Neural progenitor cell (in vitro differentiated cells): ENCODE results near the gene PLXNC1. TPM values are rescaled to one million over a fixed set of nuclear protein-coding genes. Genes with fewer than 3 reads are reported as not detected.

ENCODE experiments used
- DNase-seq: peaks from one replicate; pipeline ENCODE4 v3.0.0-alpha.2; 2016; ENCODE audit warnings: low spot score
- H2AFZ ChIP-seq: fragments of 200-600 bp; sonication (generic); replicated peaks from 2 replicates; pipeline ENCODE4 v1.6.1; 2016; ENCODE audit warnings: antibody characterized with exemption
- H3F3A ChIP-seq: fragments of 200-600 bp; sonication (generic); 2 replicates; pipeline ENCODE4 v1.6.1; 2016; ENCODE audit warnings: antibody characterized with exemption, low read depth
- H3K27ac ChIP-seq: fragments of 200-600 bp; sonication (generic); 2 replicates; pipeline ENCODE4 v1.5.1; 2016; ENCODE audit warnings: mild to moderate bottlenecking
- H3K27me3 ChIP-seq: fragments of 200-600 bp; sonication (generic); 2 replicates; pipeline ENCODE4 v1.6.1; 2016; ENCODE audit warnings: mild to moderate bottlenecking, moderate library complexity
- H3K36me3 ChIP-seq: fragments of 200-600 bp; sonication (generic); 2 replicates; pipeline ENCODE4 v1.5.1; 2016
- H3K4me1 ChIP-seq: fragments of 200-600 bp; sonication (generic); 2 replicates; pipeline ENCODE4 v1.6.1; 2016; ENCODE audit warnings: mixed run types
- H3K4me2 ChIP-seq: fragments of 200-600 bp; sonication (generic); 2 replicates; pipeline ENCODE4 v1.6.1; 2016
- H3K4me3 ChIP-seq: fragments of 200-600 bp; sonication (generic); 2 replicates; pipeline ENCODE4 v1.5.1; 2016
- H3K79me2 ChIP-seq: fragments of 200-600 bp; sonication (generic); 2 replicates; pipeline ENCODE4 v1.6.1; 2016; ENCODE audit warnings: low read depth
- H3K9ac ChIP-seq: fragments of 200-600 bp; sonication (generic); 2 replicates; pipeline ENCODE4 v1.6.1; 2016
- H3K9me3 ChIP-seq: fragments of 200-600 bp; sonication (generic); 2 replicates; pipeline ENCODE4 v1.5.1; 2016; ENCODE audit warnings: low read depth
- H4K20me1 ChIP-seq: fragments of 200-600 bp; sonication (generic); 2 replicates; pipeline ENCODE4 v1.6.1; 2016; ENCODE audit warnings: low read depth
- H3K27ac Mint-ChIP-seq: 3 replicates; pipeline ENCODE4 v1.8.0; 2021; ENCODE audit warnings: mixed read lengths
- H3K27me3 Mint-ChIP-seq: 2 replicates; pipeline ENCODE4 v1.8.0; 2022; ENCODE audit warnings: low read depth, mild to moderate bottlenecking, inconsistent platforms, moderate library complexity, mixed read lengths; ENCODE audit not compliant: insufficient read depth
- H3K36me3 Mint-ChIP-seq: 3 replicates; pipeline ENCODE4 v1.8.0; 2021; ENCODE audit warnings: mixed read lengths
- H3K4me1 Mint-ChIP-seq: 3 replicates; pipeline ENCODE4 v1.8.0; 2021; ENCODE audit warnings: mixed read lengths
- H3K4me3 Mint-ChIP-seq: 3 replicates; pipeline ENCODE4 v1.8.0; 2021; ENCODE audit warnings: mild to moderate bottlenecking, moderate library complexity, mixed read lengths
- H3K9me3 Mint-ChIP-seq: 3 replicates; pipeline ENCODE4 v1.8.0; 2020; ENCODE audit warnings: mixed read lengths
- EZH2 ChIP-seq: fragments of 200-600 bp; sonication (generic); IDR thresholded peaks from 2 replicates; pipeline ENCODE4 v1.6.1; 2017; ENCODE audit warnings: antibody characterized with exemption, mild to moderate bottlenecking, moderate library complexity
- EZH2phosphoT487 ChIP-seq: fragments of 200-600 bp; sonication (generic); IDR thresholded peaks from 2 replicates; pipeline ENCODE4 v1.6.1; 2017; ENCODE audit warnings: antibody characterized with exemption
- total RNA-seq: library from RNA; depleted of rRNA; stranded (reverse); fragments of >200 nt; gene quantifications from 2 replicates; pipeline ENCODE4 v1.2.3, GENCODE V29; 2015; ENCODE audit warnings: low replicate concordance
- TF ChIP-seq, protein P1 (sequence below): fragments of 200-600 bp; sonication (generic); IDR thresholded peaks from 2 replicates; pipeline ENCODE4 v1.5.1; 2017; ENCODE audit warnings: antibody characterized with exemption, mild to moderate bottlenecking

The PLXNC1 gene
- total RNA-seq, 1 donor from 2014 or later: 16.7 TPM

DNA sequence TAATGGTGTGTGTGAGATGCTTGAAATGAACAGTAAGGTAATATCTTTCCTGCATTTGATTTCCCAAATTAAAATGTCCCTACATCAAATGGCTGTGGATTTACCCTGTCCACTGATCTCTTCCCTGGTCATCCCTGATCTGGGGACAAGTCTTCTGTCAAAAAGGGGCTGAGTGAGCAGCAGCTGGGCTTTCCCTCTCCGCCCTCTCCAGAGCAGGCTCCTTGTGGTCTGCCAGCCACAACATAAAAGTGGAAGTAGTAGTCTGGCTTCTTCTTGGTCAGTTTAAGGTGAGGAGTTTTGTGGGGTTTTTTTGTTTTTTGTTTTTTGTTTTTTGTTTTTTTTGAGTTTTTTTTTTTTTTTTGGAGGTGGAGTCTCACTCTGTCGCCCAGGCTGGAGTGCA is 25.2 kb upstream of the PLXNC1 start:
- H3K9me3 Mint-ChIP-seq: no peaks in the 10 kb centered on the region
- H3K9me3 ChIP-seq: no peaks in the 10 kb centered on the region
- H3F3A ChIP-seq: peaks cover 22% of the 10 kb centered on the region
- no peak for DNase-seq
- H3K4me3 Mint-ChIP-seq: no peak overlapping the region
- H3K27ac ChIP-seq: no peak overlapping the region
- H3K4me3 ChIP-seq: no peak overlapping the region
- H3K4me2 ChIP-seq: no peak overlapping the region
- no peaks in the 10 kb centered on the region for H3K36me3 ChIP-seq
- TF ChIP-seq EZH2 (no peak), EZH2phosphoT487 (no peak)
- TF ChIP-seq, protein P1, sequence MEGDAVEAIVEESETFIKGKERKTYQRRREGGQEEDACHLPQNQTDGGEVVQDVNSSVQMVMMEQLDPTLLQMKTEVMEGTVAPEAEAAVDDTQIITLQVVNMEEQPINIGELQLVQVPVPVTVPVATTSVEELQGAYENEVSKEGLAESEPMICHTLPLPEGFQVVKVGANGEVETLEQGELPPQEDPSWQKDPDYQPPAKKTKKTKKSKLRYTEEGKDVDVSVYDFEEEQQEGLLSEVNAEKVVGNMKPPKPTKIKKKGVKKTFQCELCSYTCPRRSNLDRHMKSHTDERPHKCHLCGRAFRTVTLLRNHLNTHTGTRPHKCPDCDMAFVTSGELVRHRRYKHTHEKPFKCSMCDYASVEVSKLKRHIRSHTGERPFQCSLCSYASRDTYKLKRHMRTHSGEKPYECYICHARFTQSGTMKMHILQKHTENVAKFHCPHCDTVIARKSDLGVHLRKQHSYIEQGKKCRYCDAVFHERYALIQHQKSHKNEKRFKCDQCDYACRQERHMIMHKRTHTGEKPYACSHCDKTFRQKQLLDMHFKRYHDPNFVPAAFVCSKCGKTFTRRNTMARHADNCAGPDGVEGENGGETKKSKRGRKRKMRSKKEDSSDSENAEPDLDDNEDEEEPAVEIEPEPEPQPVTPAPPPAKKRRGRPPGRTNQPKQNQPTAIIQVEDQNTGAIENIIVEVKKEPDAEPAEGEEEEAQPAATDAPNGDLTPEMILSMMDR: no peak
- H4K20me1 ChIP-seq: peaks cover 7% of the 10 kb centered on the region
- no peaks in the 10 kb centered on the region for H3K79me2 ChIP-seq
- peaks cover 3% of the 10 kb centered on the region for H3K27me3 Mint-ChIP-seq
- no peaks in the 10 kb centered on the region for H3K36me3 Mint-ChIP-seq
- H3K27ac Mint-ChIP-seq: no peak overlapping the region
- peaks cover 61% of the 10 kb centered on the region for H3K27me3 ChIP-seq
- H2AFZ ChIP-seq: no peak overlapping the region
- peaks cover 17% of the 10 kb centered on the region for H3K4me1 ChIP-seq
- peaks cover 16% of the 10 kb centered on the region for H3K4me1 Mint-ChIP-seq
- no peak overlapping the region for H3K9ac ChIP-seq

DNA sequence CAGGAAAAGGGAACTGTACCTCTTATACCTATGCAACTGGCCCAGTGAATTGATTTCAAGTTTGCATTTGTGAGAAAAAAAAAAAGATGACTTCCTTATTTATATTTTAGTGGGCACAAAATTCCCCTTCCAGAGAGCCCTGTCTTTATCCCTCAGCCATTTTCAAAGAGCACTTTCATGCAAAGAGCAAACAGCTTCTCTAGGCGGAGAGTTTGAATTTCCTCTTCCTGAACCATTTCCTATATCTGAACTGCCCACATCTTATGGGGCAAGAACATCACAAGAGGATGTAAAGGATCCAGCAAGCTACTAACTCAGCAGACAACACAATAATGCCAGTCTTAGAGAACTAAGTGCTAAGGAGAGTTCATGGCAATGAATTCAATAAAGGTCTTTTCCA is 22.3 kb upstream of the PLXNC1 start:
- Histone ChIP-seq H3K9me3 (no peaks in the 10 kb centered on the region), H3F3A (peaks cover 22% of the 10 kb centered on the region), H2AFZ (no peak overlapping the region), H3K4me3 (no peak overlapping the region), H3K79me2 (no peaks in the 10 kb centered on the region), H4K20me1 (peaks cover 7% of the 10 kb centered on the region), H3K4me1 (peaks cover 11% of the 10 kb centered on the region), H3K36me3 (no peaks in the 10 kb centered on the region), H3K9ac (no peak overlapping the region), H3K4me2 (no peak overlapping the region), H3K27ac (no peak overlapping the region), H3K27me3 (peaks cover 76% of the 10 kb centered on the region)
- Mint-ChIP-seq H3K9me3 (peaks cover 3% of the 10 kb centered on the region), H3K27me3 (no peaks in the 10 kb centered on the region), H3K4me3 (no peak overlapping the region), H3K27ac (no peak overlapping the region), H3K4me1 (peaks cover 8% of the 10 kb centered on the region), H3K36me3 (no peaks in the 10 kb centered on the region)
- no peak for DNase-seq
- TF ChIP-seq EZH2phosphoT487 (no peak), EZH2 (no peak)
- TF ChIP-seq, protein P1: no peak

DNA sequence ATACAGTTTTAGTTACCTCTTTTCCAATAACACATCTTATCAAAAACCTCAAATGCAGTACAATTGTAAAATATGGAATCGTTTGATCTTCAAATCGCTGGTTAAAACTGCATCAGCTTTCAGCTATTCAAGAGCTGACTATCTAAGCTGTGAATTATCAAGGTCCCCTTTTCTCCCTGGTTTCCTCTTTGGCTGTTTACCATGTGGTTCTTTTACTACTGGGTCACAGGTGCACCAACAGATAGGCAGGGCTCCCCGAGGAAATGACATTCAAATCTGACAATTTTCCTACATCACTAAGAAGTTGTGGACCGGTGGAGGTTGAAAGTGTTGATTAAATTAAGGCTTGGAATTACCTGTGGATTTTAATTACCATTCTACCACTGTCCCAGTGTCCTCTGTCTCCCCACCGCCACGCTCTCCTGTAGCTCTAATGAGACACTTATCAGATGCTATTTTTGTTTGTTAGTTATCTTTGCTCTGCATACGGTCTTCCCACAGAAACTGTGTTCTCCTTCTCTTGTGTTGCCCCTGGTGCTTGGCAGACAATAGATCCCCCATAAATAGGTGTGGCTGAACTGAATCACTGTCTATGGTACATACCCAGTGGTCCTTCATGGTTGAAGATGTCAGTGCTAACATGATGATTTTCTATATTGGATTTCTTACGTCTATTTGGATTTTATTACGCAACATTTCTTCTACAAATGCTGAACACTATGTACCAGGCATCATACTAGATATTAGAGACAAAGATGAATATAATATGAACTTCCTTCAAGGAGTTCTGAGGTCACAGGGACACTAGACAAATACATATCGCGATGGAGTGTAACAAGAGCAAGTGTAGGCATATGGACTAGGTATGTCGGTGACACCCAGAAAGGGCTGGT is 20.9 kb upstream of the PLXNC1 start:
- Histone ChIP-seq H3K27ac (no peak overlapping the region), H4K20me1 (peaks cover 7% of the 10 kb centered on the region), H3F3A (peaks cover 22% of the 10 kb centered on the region), H3K4me1 (peaks cover 11% of the 10 kb centered on the region), H3K9ac (no peak overlapping the region), H2AFZ (no peak overlapping the region), H3K4me2 (no peak overlapping the region), H3K36me3 (no peaks in the 10 kb centered on the region), H3K4me3 (no peak overlapping the region), H3K27me3 (peaks cover 63% of the 10 kb centered on the region), H3K9me3 (no peaks in the 10 kb centered on the region), H3K79me2 (no peaks in the 10 kb centered on the region)
- Mint-ChIP-seq H3K27me3 (no peaks in the 10 kb centered on the region), H3K9me3 (peaks cover 9% of the 10 kb centered on the region), H3K4me3 (no peak overlapping the region), H3K36me3 (no peaks in the 10 kb centered on the region), H3K4me1 (peaks cover 8% of the 10 kb centered on the region), H3K27ac (no peak overlapping the region)
- TF ChIP-seq EZH2phosphoT487 (no peak), EZH2 (no peak)
- TF ChIP-seq, protein P1: no peak
- DNase-seq: no peak
